ENCODE data around the gene CIBAR2.

Gene CIBAR2

GRCh38 chr16:85156869-85157268 is 44.6 kb upstream of the CIBAR2 start:
- no peak overlapping the region for H3K4me3 ChIP-seq (replicated peaks; ENCODE audit: low read depth, low read length)

DNA sequence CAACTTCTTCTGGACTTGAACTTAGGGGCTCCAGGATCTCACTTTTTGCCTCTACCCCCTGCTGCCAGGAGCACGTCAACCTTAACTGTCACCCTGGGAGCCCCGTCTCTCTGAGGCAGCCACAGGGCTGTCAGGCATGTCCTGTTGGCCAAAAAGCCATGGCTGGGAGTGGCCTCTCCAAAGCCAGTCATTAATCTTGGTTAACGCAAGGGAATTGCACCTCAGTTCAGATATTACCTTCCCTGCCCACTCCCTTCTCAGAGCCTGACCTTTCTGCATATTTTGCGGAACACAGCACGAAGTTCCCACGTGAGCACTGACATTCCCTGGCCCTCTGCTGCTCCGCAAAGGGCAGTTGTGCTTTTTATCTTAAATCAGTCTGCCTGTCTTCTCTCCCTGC is 44.2 kb upstream of the CIBAR2 start:
- Histone ChIP-seq H3K4me3 (replicated peaks; ENCODE audit: low read depth, low read length) (no peak overlapping the region), H3K36me3 (ENCODE audit: control insufficient read depth, insufficient read depth, low read length) (no peaks in the 10 kb centered on the region), H3K27me3 (replicated peaks; ENCODE audit: control insufficient read depth, insufficient read depth, low read length) (no peaks in the 10 kb centered on the region)
- no peak for DNase-seq (ENCODE audit: extremely low read depth, insufficient read length)
- TF ChIP-seq, protein P1, sequence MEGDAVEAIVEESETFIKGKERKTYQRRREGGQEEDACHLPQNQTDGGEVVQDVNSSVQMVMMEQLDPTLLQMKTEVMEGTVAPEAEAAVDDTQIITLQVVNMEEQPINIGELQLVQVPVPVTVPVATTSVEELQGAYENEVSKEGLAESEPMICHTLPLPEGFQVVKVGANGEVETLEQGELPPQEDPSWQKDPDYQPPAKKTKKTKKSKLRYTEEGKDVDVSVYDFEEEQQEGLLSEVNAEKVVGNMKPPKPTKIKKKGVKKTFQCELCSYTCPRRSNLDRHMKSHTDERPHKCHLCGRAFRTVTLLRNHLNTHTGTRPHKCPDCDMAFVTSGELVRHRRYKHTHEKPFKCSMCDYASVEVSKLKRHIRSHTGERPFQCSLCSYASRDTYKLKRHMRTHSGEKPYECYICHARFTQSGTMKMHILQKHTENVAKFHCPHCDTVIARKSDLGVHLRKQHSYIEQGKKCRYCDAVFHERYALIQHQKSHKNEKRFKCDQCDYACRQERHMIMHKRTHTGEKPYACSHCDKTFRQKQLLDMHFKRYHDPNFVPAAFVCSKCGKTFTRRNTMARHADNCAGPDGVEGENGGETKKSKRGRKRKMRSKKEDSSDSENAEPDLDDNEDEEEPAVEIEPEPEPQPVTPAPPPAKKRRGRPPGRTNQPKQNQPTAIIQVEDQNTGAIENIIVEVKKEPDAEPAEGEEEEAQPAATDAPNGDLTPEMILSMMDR (IDR thresholded peaks at IDR 0.05; ENCODE audit: insufficient read depth, low read length, poor library complexity, severe bottlenecking) = no peak

More at GRCh38 chr16:85156869-85157268, 44.6 kb upstream of the CIBAR2 start:
- no peaks in the 10 kb centered on the region for H3K36me3 ChIP-seq (ENCODE audit: control insufficient read depth, insufficient read depth, low read length)
- TF ChIP-seq, protein P1 (IDR thresholded peaks at IDR 0.05; ENCODE audit: insufficient read depth, low read length, poor library complexity, severe bottlenecking) = no peak
- DNase-seq (ENCODE audit: extremely low read depth, insufficient read length) = no peak
- no peaks in the 10 kb centered on the region for H3K27me3 ChIP-seq (replicated peaks; ENCODE audit: control insufficient read depth, insufficient read depth, low read length)

GRCh38 chr16:85153656-85154091 is 41.4 kb upstream of the CIBAR2 start:
- DNase-seq (ENCODE audit: extremely low read depth, insufficient read length) = no peak
- Histone ChIP-seq H3K4me3 (replicated peaks; ENCODE audit: low read depth, low read length) (peak overlapping the region; percentile 3; the same call in 1 of the 2 replicates), H3K36me3 (ENCODE audit: control insufficient read depth, insufficient read depth, low read length) (no peaks in the 10 kb centered on the region), H3K27me3 (replicated peaks; ENCODE audit: control insufficient read depth, insufficient read depth, low read length) (no peaks in the 10 kb centered on the region)
- TF ChIP-seq, protein P1 (IDR thresholded peaks at IDR 0.05; ENCODE audit: insufficient read depth, low read length, poor library complexity, severe bottlenecking) = no peak

GRCh38 chr16:85153046-85153445 is 40.8 kb upstream of the CIBAR2 start:
- TF ChIP-seq, protein P1 (IDR thresholded peaks at IDR 0.05; ENCODE audit: insufficient read depth, low read length, poor library complexity, severe bottlenecking) = no peak
- Histone ChIP-seq H3K36me3 (ENCODE audit: control insufficient read depth, insufficient read depth, low read length) (no peaks in the 10 kb centered on the region), H3K4me3 (replicated peaks; ENCODE audit: low read depth, low read length) (peak overlapping the region; percentile 22), H3K27me3 (replicated peaks; ENCODE audit: control insufficient read depth, insufficient read depth, low read length) (no peaks in the 10 kb centered on the region)
- DNase-seq (ENCODE audit: extremely low read depth, insufficient read length) = no peak

- TF ChIP-seq, protein P1 (IDR thresholded peaks at IDR 0.05; ENCODE audit: insufficient read depth, low read length, poor library complexity, severe bottlenecking) = no peak
- no peaks in the 10 kb centered on the region for H3K27me3 ChIP-seq (replicated peaks; ENCODE audit: control insufficient read depth, insufficient read depth, low read length)
- H3K4me3 ChIP-seq (replicated peaks; ENCODE audit: low read depth, low read length) = peak overlapping the region; percentile 56
- no peaks in the 10 kb centered on the region for H3K36me3 ChIP-seq (ENCODE audit: control insufficient read depth, insufficient read depth, low read length)
- DNase-seq (ENCODE audit: extremely low read depth, insufficient read length) = no peak
These were observed 40.2 kb upstream of the CIBAR2 start for GRCh38 chr16:85152414-85153030.

Measured in GM06990 (cell line).